HEK293T (cell line): Measurements from ENCODE around the gene SLC38A9.

Experiments used
- CTCF ChIA-PET: fragments of 350-600 bp; formaldehyde crosslinking; extraction: SDS; loops from one replicate; lab custom pipeline; 2021; ENCODE audit warnings: antibody characterized with exemption, inconsistent platforms; lab: Yijun Ruan, JAX
- POLR2A ChIA-PET: fragments of 350-600 bp; formaldehyde crosslinking; extraction: SDS; loops from one replicate; lab custom pipeline; 2020; ENCODE audit warnings: antibody characterized with exemption, inconsistent platforms; lab: Yijun Ruan, JAX
- DNase-seq: peaks from one replicate; pipeline ENCODE4 v3.0.0; 2012; ENCODE audit warnings: mixed read lengths; ENCODE audit errors: extremely low spot score
- ARNT ChIP-seq: fragments of 450-650 bp; IDR thresholded peaks from 2 replicates; pipeline ENCODE4 v1.6.1; 2017; ENCODE audit warnings: mild to moderate bottlenecking
- BHLHE40 ChIP-seq: fragments of 450-650 bp; IDR thresholded peaks from 2 replicates; pipeline ENCODE4 v1.6.1; 2016; ENCODE audit warnings: mild to moderate bottlenecking, moderate library complexity, borderline replicate concordance
- CTBP1 ChIP-seq: fragments of 450-650 bp; IDR thresholded peaks from 2 replicates; pipeline ENCODE4 v1.6.1; 2016; ENCODE audit warnings: borderline replicate concordance
- ELF4 ChIP-seq: fragments of 450-650 bp; IDR thresholded peaks from 2 replicates; pipeline ENCODE4 v1.6.1; 2017; ENCODE audit warnings: antibody characterized with exemption
- FOXA1 ChIP-seq: fragments of 450-650 bp; IDR thresholded peaks from 2 replicates; pipeline ENCODE4 v1.6.1; 2016; ENCODE audit warnings: mild to moderate bottlenecking
- FOXK2 ChIP-seq: fragments of 450-650 bp; IDR thresholded peaks from 2 replicates; pipeline ENCODE4 v1.6.1; 2016; ENCODE audit warnings: mild to moderate bottlenecking
- FOXM1 ChIP-seq: fragments of 450-650 bp; IDR thresholded peaks from 2 replicates; pipeline ENCODE4 v1.6.1; 2017; ENCODE audit warnings: mild to moderate bottlenecking, borderline replicate concordance
- HDGF ChIP-seq: fragments of 450-650 bp; IDR thresholded peaks from 2 replicates; pipeline ENCODE4 v1.6.1; 2017; ENCODE audit warnings: antibody characterized with exemption, borderline replicate concordance
- L3MBTL2 ChIP-seq: fragments of 450-650 bp; conservative IDR thresholded peaks from 2 replicates; pipeline ENCODE4 v1.6.1; 2016; ENCODE audit warnings: mild to moderate bottlenecking
- LEF1 ChIP-seq: fragments of 450-650 bp; IDR thresholded peaks from 2 replicates; pipeline ENCODE4 v1.6.1; 2017; ENCODE audit warnings: mild to moderate bottlenecking, borderline replicate concordance
- NFRKB ChIP-seq: fragments of 450-650 bp; IDR thresholded peaks from 2 replicates; pipeline ENCODE4 v1.6.1; 2016; ENCODE audit warnings: mild to moderate bottlenecking, moderate library complexity
- SP1 ChIP-seq: fragments of 450-650 bp; IDR thresholded peaks from 2 replicates; pipeline ENCODE4 v1.6.1; 2017
- SUZ12 ChIP-seq: fragments of 450-650 bp; IDR thresholded peaks from 2 replicates; pipeline ENCODE4 v1.6.1; 2016; ENCODE audit warnings: mild to moderate bottlenecking
- TARDBP ChIP-seq: fragments of 450-650 bp; IDR thresholded peaks from 2 replicates; pipeline ENCODE4 v1.6.1; 2016
- ZNF384 ChIP-seq: fragments of 450-650 bp; IDR thresholded peaks from 2 replicates; pipeline ENCODE4 v1.6.1; 2016
- TF ChIP-seq, protein P1 (sequence below): fragments of 450-650 bp; IDR thresholded peaks from 2 replicates; pipeline ENCODE4 v1.6.1; 2016

Gene SLC38A9

GRCh38 chr5:55592388-55593114, 119.6 kb downstream of the SLC38A9 start:
- CTCF ChIA-PET: no interaction called here
- POLR2A ChIA-PET: no interaction called here
- DNase-seq: no peak
- TF ChIP-seq NFRKB (no peak), FOXM1 (no peak), FOXK2 (no peak), CTBP1 (no peak), HDGF (no peak), SP1 (no peak), BHLHE40 (no peak), ELF4 (no peak), FOXA1 (no peak), TARDBP (no peak), L3MBTL2 (no peak), SUZ12 (no peak), LEF1 (no peak), ZNF384 (no peak), ARNT (no peak)
- TF ChIP-seq, protein P1, sequence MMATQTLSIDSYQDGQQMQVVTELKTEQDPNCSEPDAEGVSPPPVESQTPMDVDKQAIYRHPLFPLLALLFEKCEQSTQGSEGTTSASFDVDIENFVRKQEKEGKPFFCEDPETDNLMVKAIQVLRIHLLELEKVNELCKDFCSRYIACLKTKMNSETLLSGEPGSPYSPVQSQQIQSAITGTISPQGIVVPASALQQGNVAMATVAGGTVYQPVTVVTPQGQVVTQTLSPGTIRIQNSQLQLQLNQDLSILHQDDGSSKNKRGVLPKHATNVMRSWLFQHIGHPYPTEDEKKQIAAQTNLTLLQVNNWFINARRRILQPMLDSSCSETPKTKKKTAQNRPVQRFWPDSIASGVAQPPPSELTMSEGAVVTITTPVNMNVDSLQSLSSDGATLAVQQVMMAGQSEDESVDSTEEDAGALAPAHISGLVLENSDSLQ: no peak

GRCh38 chr5:55591686-55592085, 120.4 kb downstream of the SLC38A9 start:
- CTCF ChIA-PET: no interaction called here
- no peak for TF ChIP-seq SUZ12
- no peak for TF ChIP-seq L3MBTL2
- no peak for TF ChIP-seq SP1
- TF ChIP-seq TARDBP: no peak
- no peak for TF ChIP-seq LEF1
- TF ChIP-seq, protein P1: no peak
- TF ChIP-seq FOXA1: no peak
- no peak for TF ChIP-seq NFRKB
- POLR2A ChIA-PET: no interaction called here
- no peak for DNase-seq

DNA sequence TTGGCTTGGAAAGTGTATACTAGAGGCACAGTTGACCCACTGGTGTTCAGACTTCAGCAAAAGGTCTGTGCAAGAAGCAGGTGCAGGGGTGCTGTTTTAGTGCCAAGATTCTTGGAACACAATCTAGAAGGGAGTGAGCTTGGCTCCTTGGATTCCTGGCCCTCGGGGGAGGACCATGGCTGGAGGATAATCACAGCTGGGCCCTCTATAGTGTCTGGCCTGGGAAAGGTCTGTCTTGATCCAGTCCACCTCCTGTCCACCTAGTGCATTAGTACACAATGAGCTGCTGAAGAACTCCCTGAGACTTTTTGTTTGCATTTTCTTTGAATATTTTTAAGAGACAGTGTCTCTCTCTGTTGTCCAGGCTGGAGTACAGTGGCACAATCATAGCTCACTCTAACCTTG, 126.9 kb downstream of the SLC38A9 start:
- no peak for TF ChIP-seq FOXK2
- no peak for TF ChIP-seq HDGF
- TF ChIP-seq BHLHE40: no peak
- TF ChIP-seq SP1: no peak
- TF ChIP-seq, protein P1: no peak
- no peak for TF ChIP-seq LEF1
- no peak for TF ChIP-seq ARNT
- no peak for TF ChIP-seq FOXM1
- no peak for TF ChIP-seq ELF4
- TF ChIP-seq FOXA1: no peak
- no peak for TF ChIP-seq SUZ12
- no peak for TF ChIP-seq L3MBTL2
- TF ChIP-seq ZNF384: no peak
- no peak for TF ChIP-seq NFRKB
- no peak for TF ChIP-seq CTBP1
- POLR2A ChIA-PET: no interaction called here
- no peak for DNase-seq
- CTCF ChIA-PET: no interaction called here

- ChIA-PET CTCF (no interaction called here), POLR2A (no interaction called here)
- TF ChIP-seq BHLHE40: no peak
- TF ChIP-seq NFRKB: no peak
- TF ChIP-seq LEF1: no peak
- TF ChIP-seq CTBP1: no peak
- no peak for TF ChIP-seq SP1
- TF ChIP-seq, protein P1: no peak
- no peak for TF ChIP-seq ZNF384
- TF ChIP-seq FOXA1: no peak
- TF ChIP-seq FOXK2: no peak
- TF ChIP-seq ARNT: no peak
- no peak for TF ChIP-seq SUZ12
- no peak for DNase-seq
Measured at GRCh38 chr5:55584398-55585205, 127.5 kb downstream of the SLC38A9 start.

DNA sequence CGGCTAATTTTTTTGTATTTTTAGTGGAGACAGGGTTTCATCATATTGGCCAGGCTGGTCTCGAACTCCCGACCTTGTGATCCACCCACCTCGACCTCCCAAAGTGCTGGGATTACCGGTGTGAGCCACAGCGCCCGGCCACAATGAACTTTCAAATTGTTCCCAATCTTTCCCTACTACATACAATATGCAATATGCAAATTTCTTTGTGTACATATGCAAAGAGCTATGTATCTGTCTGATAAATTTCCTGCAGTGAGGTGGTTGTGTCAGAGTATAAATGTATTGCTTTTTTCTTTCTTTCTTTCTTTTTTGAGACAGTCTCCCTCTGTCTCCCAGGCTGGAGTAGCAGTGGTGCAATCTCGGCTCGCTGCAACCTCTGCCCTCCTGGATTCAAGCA, 128.5 kb downstream of the SLC38A9 start:
- DNase-seq: no peak
- no peak for TF ChIP-seq SP1
- TF ChIP-seq FOXK2: no peak
- no peak for TF ChIP-seq ELF4
- no peak for TF ChIP-seq NFRKB
- TF ChIP-seq ZNF384: no peak
- TF ChIP-seq FOXM1: no peak
- TF ChIP-seq BHLHE40: no peak
- TF ChIP-seq SUZ12: no peak
- no peak for TF ChIP-seq HDGF
- no peak for TF ChIP-seq LEF1
- no peak for TF ChIP-seq CTBP1
- TF ChIP-seq, protein P1: no peak
- TF ChIP-seq L3MBTL2: no peak
- no peak for TF ChIP-seq ARNT
- TF ChIP-seq TARDBP: no peak
- no peak for TF ChIP-seq FOXA1
- CTCF ChIA-PET: no interaction called here
- POLR2A ChIA-PET: no interaction called here
